GM12891 (cell line): ENCODE results near the gene ZDHHC14.

Experiments
- POLR2A ChIP-seq: IDR thresholded peaks from 2 replicates; pipeline ENCODE4 v1.6.1; 2011; ENCODE audit warnings: low read depth, low read length, control low read depth
- SPI1 ChIP-seq: IDR thresholded peaks from 2 replicates; pipeline ENCODE4 v1.6.1; 2011; ENCODE audit warnings: low read depth, low read length, control low read depth

DNA sequence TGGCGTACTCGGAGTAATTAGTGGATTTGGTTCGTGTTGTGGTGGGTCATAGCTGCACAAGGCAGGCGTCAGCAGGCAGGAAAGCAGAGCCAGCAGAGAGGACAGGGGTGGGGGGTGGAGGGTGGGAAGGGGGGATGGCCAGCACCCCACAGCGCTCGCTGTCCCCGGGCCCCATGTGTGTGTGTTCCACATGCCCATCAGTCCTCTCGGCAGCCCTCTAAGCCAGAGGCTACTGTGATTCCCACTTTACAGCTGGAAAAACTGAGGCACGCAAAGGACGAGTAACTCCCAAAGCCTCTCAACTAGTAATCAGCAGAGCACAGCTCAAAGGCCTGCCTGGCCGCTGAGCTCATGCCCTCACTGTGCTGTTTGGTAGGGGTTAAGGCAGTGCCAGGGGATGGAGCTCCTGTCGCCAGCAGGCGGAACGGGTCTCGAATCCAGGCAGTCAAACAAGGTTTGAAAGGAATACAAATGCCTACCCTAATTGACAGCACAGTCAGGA is 175.2 kb downstream of the ZDHHC14 start:
- TF ChIP-seq POLR2A = no peak
- TF ChIP-seq SPI1 = no peak
